DMS53 (cell line): Measurements from ENCODE around the gene SP4.

Source experiments
- DNase-seq: peaks from one replicate; lab custom pipeline; 2025; lab: John Stamatoyannopoulos, UW

Gene SP4

DNA sequence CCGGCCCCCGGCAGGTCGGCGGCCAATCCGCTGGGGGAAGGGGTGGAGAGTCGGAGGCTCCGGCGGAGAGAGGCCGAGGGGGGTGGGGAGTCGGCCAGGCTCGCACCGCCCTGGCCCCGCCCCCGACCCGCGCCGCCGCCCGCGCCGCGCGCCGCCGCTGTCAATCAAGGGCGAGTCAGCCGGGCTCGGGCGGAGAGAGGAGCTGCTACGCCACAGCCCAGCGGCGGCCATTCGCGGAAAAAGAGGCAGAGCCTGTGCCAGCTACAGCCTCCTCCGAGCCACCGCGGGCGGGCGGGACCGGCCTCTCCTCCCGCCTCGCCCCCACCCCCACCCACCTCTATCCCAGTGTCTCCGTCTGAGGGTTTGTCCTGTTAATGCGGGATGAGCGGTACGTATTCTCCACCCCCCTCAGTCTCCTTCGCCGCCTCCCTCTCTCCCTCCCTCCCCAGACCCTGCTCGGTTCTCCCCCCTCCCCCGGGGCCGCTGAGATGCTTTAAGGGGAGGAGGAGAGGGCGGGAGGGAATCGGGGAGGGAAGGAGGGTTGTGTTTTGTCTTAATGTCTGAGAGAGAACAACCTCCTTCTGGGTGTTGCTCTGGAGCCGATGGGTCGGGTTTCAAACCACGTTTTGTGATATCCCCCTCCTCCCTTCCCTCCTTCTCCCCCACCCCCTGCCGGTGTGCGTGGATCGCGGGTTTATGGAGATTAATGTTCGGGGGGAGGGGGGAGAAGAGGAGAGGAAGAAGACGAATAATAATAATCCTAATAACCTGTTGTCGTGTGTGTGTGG is at the start of gene SP4:
SP4 (plus strand) TSS at position 213 of the 788 bp plus-strand sequence; CDS start at position 382, 169 bp downstream.
- peak; percentile 100 for DNase-seq

DNA sequence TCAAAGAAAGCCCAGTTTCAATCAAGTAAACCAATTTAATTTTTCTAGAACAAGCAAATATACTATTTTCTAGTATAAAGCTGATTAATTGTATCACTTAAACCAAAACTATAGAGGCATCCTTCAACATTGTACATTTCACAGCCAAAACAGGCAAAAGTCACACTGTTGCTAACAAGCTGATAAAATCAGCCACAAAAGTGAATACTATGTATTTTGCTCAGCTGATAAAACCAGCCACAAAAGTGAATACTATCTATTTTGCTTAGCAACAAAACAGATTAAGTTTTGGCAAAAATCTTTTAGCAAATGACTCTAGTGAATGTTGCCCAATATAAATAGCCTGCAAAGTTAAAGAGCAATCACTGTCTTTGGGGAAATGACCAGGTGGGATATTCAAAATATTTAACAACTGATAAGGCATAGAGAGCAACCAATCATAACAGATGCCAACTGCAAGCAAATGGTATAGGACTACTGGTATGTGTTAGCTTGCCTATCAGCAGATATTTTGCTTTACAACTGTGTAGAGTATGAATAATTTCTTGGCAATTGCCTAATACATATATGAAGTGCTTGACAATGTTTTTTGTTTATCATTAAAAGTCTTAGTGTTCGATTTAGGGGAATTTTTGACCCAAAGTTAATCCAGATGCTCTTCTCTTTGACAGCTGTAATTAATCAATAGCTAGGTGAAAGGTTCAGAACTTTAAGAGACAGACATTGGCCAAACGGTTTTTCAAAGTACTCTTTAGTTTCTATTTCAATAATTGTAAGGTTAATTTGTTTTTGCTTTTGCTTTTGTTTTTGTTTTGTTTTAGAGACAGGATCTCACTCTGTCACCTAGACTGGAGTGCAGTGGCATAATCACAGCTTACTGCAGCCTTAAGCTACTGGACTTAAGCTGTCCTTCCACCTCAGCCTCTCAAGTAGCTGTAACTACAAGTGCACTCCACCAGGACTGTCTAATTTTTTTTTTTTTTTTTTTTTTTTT is 44.4 kb upstream of the SP4 start:
- peak; percentile 35 for DNase-seq

DNA sequence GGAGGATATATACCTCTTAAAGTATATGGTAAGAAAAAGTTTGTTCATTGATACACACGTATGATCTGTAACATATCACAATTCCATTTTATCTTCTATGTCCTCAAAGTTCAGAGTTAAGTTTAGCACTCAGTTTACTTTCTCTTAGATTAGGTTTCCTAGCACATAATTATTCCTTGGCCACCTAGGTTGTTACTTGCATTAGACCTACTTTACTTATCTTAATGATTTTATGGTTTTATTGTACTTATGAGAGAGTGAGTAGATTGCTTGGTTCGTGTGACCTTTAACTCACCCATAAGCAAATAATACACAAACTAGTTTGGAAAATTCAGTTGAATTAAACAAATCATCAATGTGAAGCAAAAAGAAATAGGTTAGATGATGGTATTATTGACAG is 33.9 kb upstream of the SP4 start:
- DNase-seq: no peak

DNA sequence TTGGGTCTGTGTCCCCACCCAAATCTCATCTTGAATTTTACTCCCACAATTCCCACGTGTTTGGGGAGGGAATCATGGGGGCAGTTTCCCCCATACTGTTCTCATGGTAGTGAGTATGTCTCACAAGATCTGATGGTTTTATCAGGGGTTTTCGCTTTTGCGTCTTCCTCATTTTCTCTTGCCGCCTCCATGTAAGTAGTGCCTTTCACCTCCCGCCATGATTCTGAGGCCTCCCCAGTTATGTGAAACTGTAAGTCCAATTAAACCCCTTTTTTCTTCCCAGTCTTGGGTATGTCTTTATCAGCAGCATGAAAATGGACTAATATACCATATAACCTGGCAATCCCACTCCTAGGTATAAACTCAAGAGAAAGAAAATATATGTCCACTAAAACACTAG is 25.9 kb upstream of the SP4 start:
- no peak for DNase-seq

DNA sequence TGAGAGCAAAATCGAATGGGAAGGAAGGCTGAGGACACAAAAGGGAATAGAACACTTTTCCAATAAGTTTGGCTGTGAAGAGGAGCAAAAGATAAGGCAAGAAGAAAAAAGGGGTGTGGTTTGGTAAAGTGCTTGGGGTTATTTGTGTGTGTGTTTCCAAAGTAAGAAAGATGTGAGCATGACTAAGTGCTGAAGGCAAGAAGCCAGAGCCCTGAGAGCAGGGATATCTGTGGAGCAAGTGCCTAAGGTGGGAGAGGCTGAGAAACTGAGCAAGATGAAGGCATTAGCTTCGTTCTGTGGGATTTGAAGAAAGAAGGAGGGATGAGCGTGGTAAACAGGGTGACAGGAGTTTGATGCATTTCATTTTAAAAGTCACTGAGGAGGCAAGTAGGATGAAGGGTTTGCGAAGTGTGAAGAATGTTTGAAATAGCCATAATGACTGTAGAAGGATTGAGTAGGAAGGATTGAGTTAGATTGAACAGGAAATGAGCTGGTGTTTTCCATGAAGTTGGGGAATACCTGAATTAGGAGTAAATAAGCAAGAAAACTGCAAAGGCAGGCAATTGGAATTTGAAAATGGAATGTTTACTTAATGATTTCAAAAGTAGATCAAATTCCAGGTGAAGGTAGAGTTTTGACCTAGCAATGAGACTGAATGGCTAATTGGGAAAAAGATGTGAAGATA is 19.9 kb upstream of the SP4 start:
- DNase-seq: no peak

DNA sequence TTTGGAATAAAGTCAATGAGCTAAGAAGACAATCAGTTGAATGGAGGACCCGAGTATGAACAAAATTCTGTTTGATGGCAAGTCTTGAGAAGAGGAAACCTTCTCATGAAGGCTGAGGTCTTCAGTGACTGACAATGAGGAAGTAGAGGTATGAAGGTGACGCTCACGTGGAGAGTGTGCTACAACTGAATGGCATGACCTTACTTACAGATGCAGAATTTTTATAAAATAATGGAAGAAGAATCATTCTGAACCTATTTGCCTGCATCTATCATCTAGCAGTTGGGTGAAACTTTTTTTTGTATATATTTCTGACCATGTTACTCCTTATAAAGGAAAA is 19.4 kb upstream of the SP4 start:
- DNase-seq: no peak

DNA sequence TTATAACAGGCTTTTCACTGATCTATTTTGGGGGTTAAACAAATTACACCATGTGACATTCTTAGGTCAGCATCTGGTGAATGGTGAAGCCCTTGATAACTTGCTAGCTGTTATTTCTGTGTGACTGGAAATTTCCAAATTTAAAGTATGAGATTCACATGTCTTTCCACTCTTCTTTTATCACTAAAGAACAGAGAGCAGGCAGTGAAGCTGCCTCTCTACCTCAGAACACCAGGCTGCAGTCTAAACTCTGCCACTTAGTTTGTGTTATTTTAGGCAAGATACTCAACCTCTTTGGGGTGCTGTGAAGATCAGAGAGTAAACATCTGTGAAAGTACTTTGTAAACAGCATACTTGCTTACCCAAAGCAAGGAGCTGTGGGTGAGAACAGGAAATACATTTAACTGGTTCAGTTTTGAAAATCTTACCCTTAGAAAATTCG is 15.5 kb upstream of the SP4 start:
- peak; percentile 28 for DNase-seq

DNA sequence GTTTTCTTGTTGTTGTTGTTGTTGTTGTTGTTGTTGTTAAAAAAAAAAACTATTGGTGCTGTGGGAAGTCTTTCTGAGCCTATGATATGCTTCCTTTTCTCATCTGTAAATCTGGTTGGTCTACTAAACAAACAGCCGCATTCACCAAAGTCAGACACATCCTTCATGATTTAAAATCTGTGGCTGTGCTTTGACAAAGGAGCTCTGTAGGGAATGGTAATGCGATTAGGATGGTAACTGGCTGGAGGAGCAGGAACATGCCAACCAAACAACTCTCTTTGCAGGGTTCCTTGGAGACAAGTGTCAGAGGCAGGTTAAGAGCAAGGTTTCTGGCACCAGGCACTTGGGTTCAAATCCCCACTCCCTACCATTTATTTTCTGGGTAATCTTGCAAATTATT is 14.9 kb upstream of the SP4 start:
- no peak for DNase-seq

DNA sequence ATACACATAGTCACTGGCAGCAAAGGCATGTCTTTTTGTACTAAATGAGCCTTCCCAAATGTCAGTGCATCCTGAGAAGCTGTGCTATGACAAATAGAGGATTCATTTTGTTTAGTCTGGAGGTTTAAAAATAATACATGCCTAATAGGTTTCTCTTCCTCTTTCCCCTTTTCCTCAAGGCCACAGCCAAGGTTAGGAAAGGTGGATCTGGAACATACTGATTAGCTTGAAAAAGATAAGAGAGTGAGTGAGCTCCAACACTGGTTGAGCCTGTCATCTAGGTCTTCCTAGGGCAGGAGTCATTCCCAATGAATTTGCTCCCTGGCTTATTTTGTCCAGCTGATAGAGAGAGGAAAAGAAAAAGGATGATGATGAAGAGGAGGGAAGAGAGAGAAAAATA is 14.4 kb upstream of the SP4 start:
- DNase-seq: no peak

DNA sequence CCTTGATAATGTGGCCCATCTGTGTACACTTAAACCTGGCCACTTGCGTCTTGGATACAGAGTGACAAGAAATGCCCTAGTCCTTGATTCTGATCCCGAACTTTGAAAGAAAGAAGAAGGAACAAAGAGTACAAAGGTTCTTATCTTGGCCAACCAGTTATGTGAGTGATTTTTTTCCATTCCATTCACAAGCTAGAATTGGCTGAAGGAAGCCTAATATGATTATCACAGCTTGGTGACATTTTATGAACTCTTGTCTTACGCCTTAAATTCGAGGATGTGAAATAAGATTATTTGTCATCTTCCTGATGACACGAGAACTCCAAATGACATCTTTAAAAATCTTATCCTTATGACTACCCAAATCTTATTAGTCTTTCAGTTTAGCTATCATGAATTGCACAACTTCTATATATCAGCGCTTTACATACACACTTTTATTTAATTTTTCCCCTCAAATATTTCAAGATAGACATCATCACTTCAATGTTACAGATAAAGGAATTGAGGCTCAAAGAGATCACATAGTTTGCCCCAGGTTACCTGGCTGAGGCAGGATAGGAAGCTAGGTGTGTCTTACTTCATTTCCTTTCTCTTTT is 13.0 kb upstream of the SP4 start:
- DNase-seq: no peak

DNA sequence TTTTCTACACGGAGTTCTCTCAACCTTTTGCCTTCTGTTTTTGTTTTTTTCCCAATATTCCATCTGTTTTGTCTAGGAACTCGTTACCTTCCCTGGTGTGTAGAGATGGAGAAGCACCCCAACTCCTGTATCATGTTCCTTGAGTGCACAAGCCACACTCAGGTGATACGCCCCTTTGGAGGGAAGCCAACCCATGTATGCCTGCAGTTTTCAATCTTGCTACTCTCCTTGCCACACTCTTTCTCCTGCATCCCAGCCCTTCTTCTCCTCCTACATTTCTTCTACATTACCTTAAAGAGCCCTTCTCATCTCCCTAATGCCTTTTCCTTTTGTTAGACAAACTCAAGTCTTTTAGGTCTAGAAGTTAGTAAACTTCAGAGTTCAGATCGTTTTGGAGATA is 10.2 kb upstream of the SP4 start:
- DNase-seq: no peak

DNA sequence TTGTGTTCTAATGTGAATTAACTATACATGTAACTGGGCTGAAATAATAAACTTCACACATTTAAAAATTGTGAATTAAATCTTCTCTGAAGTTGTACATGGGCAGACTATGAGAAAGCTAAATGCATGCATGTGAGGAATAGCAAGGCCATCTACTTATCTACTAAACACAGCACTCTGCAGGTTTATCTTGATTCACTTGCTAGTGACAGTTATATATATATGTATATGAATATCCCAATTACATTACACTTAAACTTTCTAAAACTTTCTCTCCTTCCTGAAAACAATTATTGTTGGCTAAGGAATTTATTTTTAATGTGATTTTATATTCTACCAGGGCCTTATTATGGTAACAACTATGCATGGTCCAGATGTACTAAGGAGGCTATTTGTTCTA is 5.1 kb upstream of the SP4 start:
- DNase-seq: no peak

DNA sequence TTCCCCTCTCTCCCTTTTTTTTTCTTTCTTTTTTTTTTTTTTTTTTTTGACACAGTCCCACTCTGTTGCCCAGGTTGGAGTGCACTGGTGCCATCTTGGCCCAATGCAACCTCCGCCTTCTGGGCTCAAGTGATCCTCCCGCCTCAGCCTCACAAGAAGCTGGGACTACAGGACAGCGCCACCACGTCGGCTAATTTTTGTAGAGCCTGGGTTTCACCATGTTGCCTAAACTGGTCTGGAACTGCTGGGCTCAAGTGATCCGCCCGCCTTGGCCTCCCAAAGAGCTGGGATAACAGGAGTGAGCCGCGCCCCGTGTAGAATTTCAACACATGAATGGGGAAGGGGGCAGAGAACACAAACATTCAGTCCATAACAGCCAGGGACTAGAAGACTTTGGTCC is 2.6 kb upstream of the SP4 start:
- DNase-seq: no peak

DNA sequence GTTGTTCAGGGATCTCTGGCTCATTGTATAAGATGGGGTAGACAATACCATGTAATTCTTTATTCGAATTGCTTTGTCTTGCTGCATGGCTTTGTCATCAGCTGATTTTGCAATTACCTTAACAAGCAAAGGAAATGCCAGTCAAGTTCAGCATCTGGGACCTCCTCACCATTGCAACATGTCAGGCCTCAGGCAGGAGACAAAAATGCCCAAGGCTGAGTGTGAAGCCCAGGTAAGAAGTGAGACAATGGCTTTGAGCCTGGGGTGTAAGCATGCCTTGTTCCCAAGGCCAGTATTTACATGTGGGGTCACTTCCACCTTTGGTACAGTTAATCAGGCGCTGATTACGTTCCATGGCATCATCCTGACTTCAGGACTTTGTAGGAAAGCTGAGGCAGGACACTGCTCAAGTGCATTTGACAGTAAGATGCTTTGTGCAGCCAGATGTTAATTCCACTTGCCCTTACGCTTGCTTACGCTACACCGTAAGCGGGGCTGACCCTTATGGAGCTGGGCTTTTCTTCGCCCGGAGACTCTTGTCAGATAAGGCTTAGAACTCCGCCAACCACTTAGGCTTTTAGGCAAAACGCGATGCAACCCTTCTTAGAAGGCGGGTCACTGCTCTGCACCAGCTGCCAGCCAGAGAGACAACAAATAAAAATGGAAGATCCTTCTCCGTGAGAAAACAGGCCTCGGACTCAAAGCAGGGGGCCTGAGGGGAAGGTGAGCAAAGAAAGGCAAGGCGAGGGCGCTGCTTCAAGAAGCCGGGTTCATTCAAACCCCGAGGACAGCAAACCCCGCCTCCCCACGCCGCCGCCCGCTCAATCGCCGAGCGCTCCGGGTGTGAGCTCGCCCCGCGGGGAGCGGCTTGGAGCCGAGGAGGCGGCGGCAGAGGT is 1.3 kb upstream of the SP4 start:
- no peak for DNase-seq

DNA sequence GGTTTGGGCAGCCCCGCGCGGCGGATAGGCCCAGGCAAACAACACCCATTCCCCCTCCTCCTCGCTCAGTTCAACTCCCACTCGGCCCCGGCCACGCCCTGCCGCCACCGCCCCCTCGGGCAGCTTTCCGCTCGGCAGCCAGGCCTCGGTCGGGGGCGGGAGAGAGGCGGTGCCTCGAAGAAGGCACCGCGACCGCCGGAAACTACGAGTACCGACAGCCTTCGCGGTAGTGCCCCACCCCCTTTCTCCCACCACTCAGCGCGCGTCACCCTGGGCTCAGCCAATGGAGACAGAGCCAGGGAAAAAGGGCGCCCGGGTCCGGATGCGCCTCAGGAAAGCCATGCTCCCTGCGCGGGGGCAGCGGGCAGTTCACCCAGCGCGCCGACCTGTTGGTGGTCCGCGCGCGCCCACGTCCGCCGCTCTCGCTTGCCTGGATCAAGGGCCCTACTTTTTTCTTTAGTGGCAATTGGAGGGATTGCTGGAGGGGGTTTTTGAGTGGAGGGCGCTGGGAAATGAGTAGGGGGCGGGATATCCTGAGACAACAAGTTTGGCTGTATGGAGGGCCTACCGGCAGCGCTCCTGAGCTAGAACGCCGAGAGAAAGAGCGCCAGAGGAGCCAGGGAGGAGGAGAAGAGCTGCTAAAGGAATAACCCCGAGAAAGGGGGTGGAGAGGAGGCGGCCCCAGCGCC is 557 bp upstream of the SP4 start:
- DNase-seq: peak; percentile 100

DNA sequence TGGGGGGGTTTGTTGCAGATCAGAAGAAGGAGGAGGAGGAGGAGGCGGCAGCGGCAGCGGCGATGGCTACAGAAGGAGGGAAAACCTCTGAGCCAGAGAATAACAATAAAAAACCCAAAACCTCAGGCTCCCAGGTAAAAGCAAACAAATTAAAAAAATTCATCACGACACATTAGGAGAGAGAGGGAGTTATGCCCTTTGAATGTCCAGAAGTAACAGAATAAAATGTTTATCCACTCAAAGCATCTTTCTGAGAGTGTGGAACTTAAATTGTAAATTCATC is 717 bp downstream of the SP4 start:
- no peak for DNase-seq

DNA sequence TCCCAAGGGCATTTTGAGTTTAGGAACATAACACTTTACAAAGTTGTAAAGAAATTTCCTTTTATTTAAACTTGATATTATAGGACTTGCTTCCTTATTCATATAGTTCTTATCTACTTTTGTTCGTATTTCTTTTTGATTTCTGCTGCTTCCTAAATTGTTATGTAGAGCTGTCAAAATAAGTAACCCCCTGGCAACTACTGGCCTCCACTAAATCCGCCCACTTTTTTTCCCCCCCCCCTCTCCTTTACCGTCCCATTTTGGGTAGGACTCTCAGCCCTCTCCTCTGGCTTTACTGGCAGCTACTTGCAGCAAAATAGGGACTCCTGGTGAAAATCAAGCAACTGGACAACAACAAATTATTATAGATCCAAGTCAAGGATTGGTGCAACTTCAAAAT is 1.1 kb downstream of the SP4 start:
- no peak for DNase-seq

DNA sequence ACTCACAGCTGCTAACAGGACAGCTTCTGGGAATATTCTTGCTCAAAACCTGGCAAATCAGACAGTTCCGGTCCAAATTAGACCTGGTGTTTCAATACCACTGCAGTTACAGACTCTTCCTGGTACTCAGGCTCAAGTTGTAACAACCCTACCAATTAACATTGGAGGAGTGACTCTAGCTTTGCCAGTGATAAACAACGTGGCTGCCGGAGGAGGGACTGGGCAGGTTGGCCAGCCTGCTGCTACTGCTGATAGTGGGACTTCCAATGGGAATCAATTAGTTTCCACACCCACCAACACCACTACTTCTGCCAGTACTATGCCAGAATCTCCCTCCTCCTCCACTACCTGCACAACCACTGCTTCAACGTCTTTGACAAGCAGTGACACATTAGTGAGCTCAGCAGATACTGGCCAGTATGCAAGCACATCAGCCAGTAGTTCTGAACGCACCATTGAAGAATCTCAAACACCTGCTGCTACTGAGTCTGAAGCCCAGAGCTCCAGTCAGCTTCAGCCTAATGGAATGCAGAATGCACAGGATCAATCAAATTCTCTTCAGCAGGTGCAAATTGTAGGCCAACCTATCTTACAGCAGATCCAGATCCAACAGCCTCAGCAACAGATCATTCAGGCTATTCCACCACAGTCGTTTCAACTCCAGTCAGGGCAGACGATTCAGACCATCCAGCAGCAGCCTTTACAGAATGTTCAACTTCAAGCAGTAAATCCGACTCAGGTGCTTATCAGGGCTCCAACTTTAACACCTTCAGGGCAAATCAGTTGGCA is 2.1 kb downstream of the SP4 start:
- peak; percentile 51 for DNase-seq

DNA sequence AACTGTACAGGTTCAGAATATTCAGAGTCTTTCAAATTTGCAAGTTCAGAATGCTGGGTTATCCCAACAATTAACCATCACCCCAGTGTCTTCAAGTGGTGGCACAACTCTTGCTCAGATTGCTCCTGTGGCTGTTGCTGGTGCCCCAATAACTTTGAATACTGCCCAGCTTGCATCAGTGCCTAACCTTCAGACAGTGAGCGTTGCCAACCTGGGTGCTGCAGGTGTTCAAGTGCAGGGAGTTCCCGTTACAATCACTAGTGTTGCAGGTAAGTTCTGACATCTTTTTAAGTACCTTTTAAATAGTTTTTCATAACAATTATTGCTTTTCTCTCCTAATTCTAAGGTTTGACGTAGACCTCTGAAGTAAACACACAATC is 2.7 kb downstream of the SP4 start:
- peak; percentile 46 for DNase-seq
